GM23338 (cell line): ENCODE measurements around the gene CAPZB. TPM values are rescaled to one million over a fixed set of nuclear protein-coding genes. Genes with fewer than 3 reads are reported as not detected.

Source experiments
- ATAC-seq: fragments of 200-7000 bp; cut with Tn5 transposase; 3 replicates; pipeline ENCODE4 v1.9.1; 2020
- DNase-seq: peaks from one replicate; pipeline ENCODE4 v3.0.0-alpha.2; 2015; ENCODE audit warnings: low spot score
- H2AFZ ChIP-seq: fragments of 200-600 bp; sonication (generic); 2 replicates; pipeline ENCODE4 v1.8.0; 2016; ENCODE audit warnings: antibody characterized with exemption, mild to moderate bottlenecking, moderate library complexity
- H3F3A ChIP-seq: fragments of 200-600 bp; sonication (generic); replicated peaks from 2 replicates; pipeline ENCODE4 v1.8.0; 2017; ENCODE audit warnings: antibody characterized with exemption, mixed run types, low read depth
- H3K27ac ChIP-seq: fragments of 200-600 bp; sonication (generic); 2 replicates; pipeline ENCODE4 v1.6.1; 2016; ENCODE audit warnings: low read depth
- H3K27me3 ChIP-seq: fragments of 200-600 bp; sonication (generic); 2 replicates; pipeline ENCODE4 v1.8.0; 2016; ENCODE audit warnings: mild to moderate bottlenecking, mixed run types, moderate library complexity; ENCODE audit not compliant: insufficient read depth
- H3K36me3 ChIP-seq: fragments of 200-600 bp; sonication (generic); 2 replicates; pipeline ENCODE4 v1.8.0; 2016; ENCODE audit warnings: mild to moderate bottlenecking; ENCODE audit not compliant: insufficient read depth
- H3K4me1 ChIP-seq: fragments of 200-600 bp; sonication (generic); 2 replicates; pipeline ENCODE4 v1.8.0; 2016; ENCODE audit warnings: mild to moderate bottlenecking, moderate library complexity; ENCODE audit not compliant: insufficient read depth
- H3K4me2 ChIP-seq: fragments of 200-600 bp; sonication (generic); 2 replicates; pipeline ENCODE4 v1.7.1; 2017; ENCODE audit warnings: mixed run types
- H3K4me3 ChIP-seq: fragments of 200-600 bp; sonication (generic); 2 replicates; pipeline ENCODE4 v1.6.1; 2016; ENCODE audit warnings: mixed run types
- H3K79me2 ChIP-seq: fragments of 200-600 bp; sonication (generic); replicated peaks from 2 replicates; pipeline ENCODE4 v1.8.0; 2017; ENCODE audit warnings: mild to moderate bottlenecking; ENCODE audit not compliant: insufficient read depth
- H3K9me2 ChIP-seq: fragments of 200-600 bp; sonication (generic); 2 replicates; pipeline ENCODE4 v1.8.0; 2017; ENCODE audit not compliant: insufficient read depth
- H4K20me1 ChIP-seq: fragments of 200-600 bp; sonication (generic); replicated peaks from 2 replicates; pipeline ENCODE4 v1.8.0; 2017; ENCODE audit warnings: mild to moderate bottlenecking; ENCODE audit not compliant: insufficient read depth
- H3K27ac Mint-ChIP-seq: 2 replicates; pipeline ENCODE4 v1.8.0; 2020; ENCODE audit warnings: inconsistent platforms, mild to moderate bottlenecking, moderate library complexity, mixed read lengths
- H3K27me3 Mint-ChIP-seq: 3 replicates; pipeline ENCODE4 v1.8.0; 2022; ENCODE audit warnings: low read depth, mild to moderate bottlenecking, moderate library complexity, mixed read lengths, inconsistent platforms; ENCODE audit not compliant: insufficient read depth, poor library complexity
- H3K36me3 Mint-ChIP-seq: 3 replicates; pipeline ENCODE4 v1.8.0; 2021; ENCODE audit warnings: low read depth, mild to moderate bottlenecking, inconsistent platforms, moderate library complexity, mixed read lengths
- H3K4me1 Mint-ChIP-seq: 3 replicates; pipeline ENCODE4 v1.8.0; 2020; ENCODE audit warnings: mild to moderate bottlenecking, inconsistent platforms, mixed read lengths
- H3K4me3 Mint-ChIP-seq: 3 replicates; pipeline ENCODE4 v1.8.0; 2021; ENCODE audit warnings: moderate library complexity, mild to moderate bottlenecking, inconsistent platforms, mixed read lengths
- H3K9me3 Mint-ChIP-seq: 3 replicates; pipeline ENCODE4 v1.8.0; 2020; ENCODE audit warnings: moderate library complexity, mild to moderate bottlenecking, inconsistent platforms, mixed read lengths
- CTCF ChIP-seq, 2 experiments: fragments of 200-600 bp in 1 of 2; sonication (generic) in 1 of 2; conservative IDR thresholded peaks; 2 replicates each; pipeline versions ENCODE4 v1.5.1 to v1.6.1; 2016 to 2017; ENCODE audit warnings: antibody characterized with exemption in 2 of 2, low read depth in 2 of 2, mild to moderate bottlenecking in 2 of 2, moderate library complexity in 1 of 2
- JUNB ChIP-seq: IDR thresholded peaks from one replicate; pipeline ENCODE4 v1.6.1; 2016; ENCODE audit warnings: antibody characterized with exemption; ENCODE audit not compliant: unreplicated experiment
- NANOG ChIP-seq: IDR thresholded peaks from 2 replicates; pipeline ENCODE4 v1.6.1; 2016; ENCODE audit warnings: antibody characterized with exemption, borderline replicate concordance
- STAT1 ChIP-seq: IDR thresholded peaks from one replicate; pipeline ENCODE4 v1.6.1; 2016; ENCODE audit warnings: antibody characterized with exemption; ENCODE audit not compliant: unreplicated experiment
- ZNF331 ChIP-seq: fragments of 250-450 bp; sonication (Bioruptor Pico); IDR thresholded peaks from 2 replicates; pipeline ENCODE4 v1.5.0; 2020; ENCODE audit warnings: low read depth, mild to moderate bottlenecking, moderate library complexity
- ZNF462 ChIP-seq: fragments of 250-450 bp; sonication (Bioruptor Pico); IDR thresholded peaks from 2 replicates; pipeline ENCODE4 v1.5.0; 2020; ENCODE audit warnings: mild to moderate bottlenecking, moderate library complexity
- polyA plus RNA-seq: library from polyadenylated mRNA; unstranded; fragments of >200 nt; fragmentation: Nextera tagmentation; extraction: Ambion mirVana; gene quantifications from 2 replicates; pipeline ENCODE4 v1.2.1, GENCODE V29; 2016
- total RNA-seq: library from RNA; depleted of rRNA; stranded (reverse); fragments of >200 nt; shearing (Covaris generic); gene quantifications from 2 replicates; pipeline ENCODE4 v1.2.3, GENCODE V29; 2014
- TF ChIP-seq, protein P1 (sequence below): IDR thresholded peaks from 2 replicates; pipeline ENCODE4 v1.6.1; 2016; ENCODE audit warnings: antibody characterized with exemption

Gene CAPZB
- total and polyA plus RNA-seq, 2 experiments from 2014 or later: 195 to 348 TPM

DNA sequence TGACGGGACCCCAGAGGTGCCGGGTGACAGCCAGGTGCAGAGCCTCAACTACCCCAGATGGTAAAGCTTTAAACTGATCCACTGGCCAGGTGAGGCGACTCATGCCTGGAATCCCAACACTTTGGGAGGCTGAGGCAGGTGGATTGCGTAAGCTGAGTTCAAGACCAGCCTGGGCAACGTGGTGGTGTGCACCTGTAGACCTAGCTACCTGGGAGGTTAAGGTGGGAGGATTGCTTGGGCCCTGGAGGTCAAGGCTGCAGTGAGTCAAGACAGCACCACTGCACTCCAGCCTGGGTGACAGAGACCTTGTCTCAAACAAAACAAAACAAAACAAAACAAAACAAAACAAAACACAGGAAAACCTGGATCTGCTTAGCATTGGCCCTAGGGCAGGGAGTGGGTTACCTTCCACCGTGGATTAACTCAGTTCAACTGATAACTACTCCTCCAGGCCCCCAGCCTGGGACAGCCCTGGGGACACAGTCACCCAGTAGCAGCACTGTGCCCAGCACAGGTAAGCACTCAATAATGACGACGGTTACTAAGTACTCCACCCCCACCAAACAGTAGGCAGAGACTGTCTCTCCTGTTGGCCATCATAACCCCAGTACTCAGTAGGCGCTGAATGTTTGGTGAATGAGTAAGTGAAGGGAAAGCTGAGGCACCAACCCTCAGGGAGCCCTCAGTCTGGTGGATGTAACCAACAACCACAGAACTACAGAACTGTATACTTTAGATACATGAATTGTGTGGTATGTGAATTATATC lies 151.6 kb downstream of the CAPZB start:
- Histone ChIP-seq H3K27me3 (no peaks in the 10 kb centered on the region), H3K4me1 (no peaks in the 10 kb centered on the region; the same call in 1 of the 2 replicates), H2AFZ (no peak overlapping the region), H3F3A (no peaks in the 10 kb centered on the region), H4K20me1 (no peaks in the 10 kb centered on the region; the same call in 1 of the 2 replicates), H3K27ac (no peak overlapping the region), H3K4me3 (no peak overlapping the region), H3K9me2 (no peaks in the 10 kb centered on the region), H3K79me2 (no peaks in the 10 kb centered on the region), H3K4me2 (no peak overlapping the region), H3K36me3 (no peaks in the 10 kb centered on the region)
- ATAC-seq (no peak), DNase-seq (no peak)
- Mint-ChIP-seq H3K36me3 (peaks cover 6% of the 10 kb centered on the region; the same call in 2 of the 3 replicates), H3K9me3 (no peaks in the 10 kb centered on the region), H3K27me3 (peaks cover 24% of the 10 kb centered on the region), H3K4me1 (peaks cover 14% of the 10 kb centered on the region), H3K4me3 (no peak overlapping the region), H3K27ac (no peak overlapping the region)
- no peak for TF ChIP-seq ZNF462 (CRISPR knock-in tag)
- TF ChIP-seq ZNF331 (CRISPR knock-in tag): no peak
- TF ChIP-seq, protein P1, sequence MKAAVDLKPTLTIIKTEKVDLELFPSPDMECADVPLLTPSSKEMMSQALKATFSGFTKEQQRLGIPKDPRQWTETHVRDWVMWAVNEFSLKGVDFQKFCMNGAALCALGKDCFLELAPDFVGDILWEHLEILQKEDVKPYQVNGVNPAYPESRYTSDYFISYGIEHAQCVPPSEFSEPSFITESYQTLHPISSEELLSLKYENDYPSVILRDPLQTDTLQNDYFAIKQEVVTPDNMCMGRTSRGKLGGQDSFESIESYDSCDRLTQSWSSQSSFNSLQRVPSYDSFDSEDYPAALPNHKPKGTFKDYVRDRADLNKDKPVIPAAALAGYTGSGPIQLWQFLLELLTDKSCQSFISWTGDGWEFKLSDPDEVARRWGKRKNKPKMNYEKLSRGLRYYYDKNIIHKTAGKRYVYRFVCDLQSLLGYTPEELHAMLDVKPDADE: no peak
- no peak for TF ChIP-seq STAT1
- TF ChIP-seq NANOG: no peak
- TF ChIP-seq CTCF (conservative IDR thresholded peaks at IDR 0.05; ENCODE audit: low read depth in 2 of 2): no peak
- TF ChIP-seq JUNB: no peak
